Medulla oblongata (tissue), 1 donor: ENCODE results near the gene RNF14.
"Not testable (repeated sequence)": the region's sequence is repeated elsewhere in the genome, so short reads cannot be mapped to it uniquely, and the experiment has no call there.

Experiments
- DNase-seq: peaks from one replicate; pipeline ENCODE4 v3.0.0-alpha.2; 2015; ENCODE audit errors: extremely low spot score

The RNF14 gene, protein sequence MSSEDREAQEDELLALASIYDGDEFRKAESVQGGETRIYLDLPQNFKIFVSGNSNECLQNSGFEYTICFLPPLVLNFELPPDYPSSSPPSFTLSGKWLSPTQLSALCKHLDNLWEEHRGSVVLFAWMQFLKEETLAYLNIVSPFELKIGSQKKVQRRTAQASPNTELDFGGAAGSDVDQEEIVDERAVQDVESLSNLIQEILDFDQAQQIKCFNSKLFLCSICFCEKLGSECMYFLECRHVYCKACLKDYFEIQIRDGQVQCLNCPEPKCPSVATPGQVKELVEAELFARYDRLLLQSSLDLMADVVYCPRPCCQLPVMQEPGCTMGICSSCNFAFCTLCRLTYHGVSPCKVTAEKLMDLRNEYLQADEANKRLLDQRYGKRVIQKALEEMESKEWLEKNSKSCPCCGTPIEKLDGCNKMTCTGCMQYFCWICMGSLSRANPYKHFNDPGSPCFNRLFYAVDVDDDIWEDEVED

DNA sequence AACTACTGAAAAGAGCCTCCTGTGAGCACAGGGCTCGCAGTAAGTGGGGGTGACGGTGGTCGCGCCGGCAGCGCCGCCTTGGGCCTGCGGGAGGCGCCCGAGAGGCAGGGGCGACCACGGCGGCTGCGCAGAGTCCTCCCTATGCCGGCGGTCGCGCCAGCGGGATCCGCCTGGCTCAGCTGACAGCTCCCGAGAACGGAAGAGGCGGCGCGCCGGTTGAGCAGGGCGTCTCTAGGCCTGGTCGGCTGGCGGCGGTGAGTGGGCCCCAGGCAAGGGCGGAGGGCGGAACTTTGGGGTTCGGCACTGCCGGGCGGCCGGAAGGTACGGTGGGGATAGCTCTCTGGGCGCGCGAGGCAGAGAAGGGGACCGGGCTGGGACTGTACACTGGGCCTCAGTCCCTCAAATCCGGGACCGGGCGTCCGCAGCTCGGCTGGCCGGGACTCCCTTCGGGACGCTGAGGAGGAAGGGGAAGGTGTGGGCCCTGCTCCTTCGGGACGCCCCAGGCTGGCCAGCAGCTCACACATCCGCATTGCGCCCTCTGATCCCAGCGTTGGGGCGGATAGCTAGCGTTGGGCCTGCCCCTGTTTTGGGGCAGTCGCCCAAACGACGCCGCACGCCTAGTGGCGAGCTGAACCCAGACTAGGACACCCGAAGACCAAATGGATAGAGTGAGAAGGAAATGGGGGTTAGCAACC lies at the start of gene RNF14:
Gene RNF14, plus strand, starts transcription at position 192 of the 695 bp plus-strand sequence. CDS start 4,484 bp downstream, outside the sequence.
- DNase-seq: peak; percentile 95

DNA sequence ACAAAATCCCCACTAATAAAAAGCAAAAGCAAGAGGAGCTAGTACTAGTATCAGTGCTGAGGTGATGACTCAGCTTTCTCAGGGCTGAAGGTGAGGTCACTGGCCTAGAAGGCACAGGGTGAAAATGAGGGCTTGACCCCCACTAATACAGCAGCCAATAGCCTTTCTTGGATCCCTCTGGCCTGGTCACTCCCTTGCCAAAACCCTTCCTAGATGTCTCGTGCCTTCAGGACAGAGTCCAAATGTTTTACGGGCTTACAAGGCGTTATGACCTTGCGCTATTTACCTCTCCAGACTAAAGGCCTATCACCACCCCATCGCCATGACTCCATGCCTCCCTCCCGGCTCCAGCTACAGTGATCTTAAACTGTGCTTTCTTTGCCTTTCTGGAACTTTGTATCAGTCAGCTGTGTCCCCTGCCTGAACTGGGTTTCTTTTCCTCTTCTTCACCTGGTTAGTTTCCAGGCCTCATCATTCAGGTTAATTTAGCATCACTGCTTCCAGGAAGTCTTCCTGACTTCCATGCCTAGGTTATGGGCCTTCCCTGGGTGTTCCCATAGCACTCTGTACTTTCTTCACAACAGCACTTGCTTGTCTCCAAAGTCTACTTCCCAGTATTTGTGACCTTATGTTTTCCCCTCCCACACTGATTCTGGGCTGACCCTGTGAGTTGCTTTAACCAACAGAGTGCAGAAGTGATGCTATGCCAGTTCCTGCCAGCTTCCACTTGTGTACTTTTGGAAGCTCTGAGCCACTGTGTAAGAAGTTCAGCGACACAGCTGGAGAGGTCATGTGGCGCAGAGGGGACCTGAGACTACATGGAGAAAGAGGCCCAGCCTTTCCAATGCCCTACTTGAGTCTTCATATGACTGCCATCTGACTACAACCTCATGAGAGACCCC lies 49.4 kb upstream of the RNF14 start:
- DNase-seq: no peak

DNA sequence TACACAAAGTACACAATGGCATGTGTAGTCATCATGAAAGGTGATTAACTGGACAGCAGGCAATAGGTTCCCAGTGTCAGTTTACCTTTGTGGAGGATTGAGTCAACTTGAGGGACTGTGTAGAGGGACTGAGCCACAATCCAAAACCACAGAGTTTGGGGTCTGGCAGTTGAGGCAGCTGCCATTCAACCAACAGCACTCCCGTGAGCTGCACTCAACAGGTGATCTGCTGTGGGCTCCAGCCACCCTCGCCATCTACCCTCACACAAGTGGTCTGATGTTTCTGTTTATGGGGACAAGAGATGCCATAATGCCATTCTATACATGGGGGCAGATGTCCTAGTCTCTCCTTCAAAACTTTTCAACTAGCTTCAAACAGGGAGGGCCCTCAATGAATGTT lies 48.1 kb upstream of the RNF14 start:
- DNase-seq: no peak

DNA sequence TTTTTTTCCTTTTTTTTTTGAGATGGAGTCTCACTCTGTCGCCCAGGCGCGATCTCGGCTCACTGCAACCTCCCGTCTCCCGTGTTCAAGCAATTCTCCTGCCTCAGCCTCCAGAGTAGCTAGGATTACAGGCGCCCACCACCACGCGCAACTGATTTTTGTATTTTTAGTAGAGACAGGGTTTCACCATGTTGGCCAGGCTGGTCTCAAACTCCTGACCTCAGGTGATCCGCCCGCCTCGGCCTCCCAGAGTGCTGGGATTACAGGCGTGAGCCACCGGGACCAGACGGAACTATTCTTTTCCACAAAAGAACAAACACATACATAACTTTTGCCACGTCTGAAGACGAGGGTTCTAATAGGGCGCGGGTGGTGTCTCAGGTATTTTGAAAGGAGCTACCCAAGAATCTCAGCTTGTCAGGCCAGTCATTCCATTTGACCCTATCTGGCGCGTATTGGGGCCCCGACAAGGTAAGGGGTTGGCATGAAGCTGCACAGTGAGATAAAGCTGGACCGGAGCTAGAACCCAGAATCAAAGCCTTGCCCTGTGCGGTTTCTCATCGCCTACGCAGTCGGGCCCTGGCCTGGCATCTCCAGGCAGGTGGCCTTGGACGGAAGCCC lies 46.0 kb upstream of the RNF14 start:
- not testable (repeated sequence) for DNase-seq

DNA sequence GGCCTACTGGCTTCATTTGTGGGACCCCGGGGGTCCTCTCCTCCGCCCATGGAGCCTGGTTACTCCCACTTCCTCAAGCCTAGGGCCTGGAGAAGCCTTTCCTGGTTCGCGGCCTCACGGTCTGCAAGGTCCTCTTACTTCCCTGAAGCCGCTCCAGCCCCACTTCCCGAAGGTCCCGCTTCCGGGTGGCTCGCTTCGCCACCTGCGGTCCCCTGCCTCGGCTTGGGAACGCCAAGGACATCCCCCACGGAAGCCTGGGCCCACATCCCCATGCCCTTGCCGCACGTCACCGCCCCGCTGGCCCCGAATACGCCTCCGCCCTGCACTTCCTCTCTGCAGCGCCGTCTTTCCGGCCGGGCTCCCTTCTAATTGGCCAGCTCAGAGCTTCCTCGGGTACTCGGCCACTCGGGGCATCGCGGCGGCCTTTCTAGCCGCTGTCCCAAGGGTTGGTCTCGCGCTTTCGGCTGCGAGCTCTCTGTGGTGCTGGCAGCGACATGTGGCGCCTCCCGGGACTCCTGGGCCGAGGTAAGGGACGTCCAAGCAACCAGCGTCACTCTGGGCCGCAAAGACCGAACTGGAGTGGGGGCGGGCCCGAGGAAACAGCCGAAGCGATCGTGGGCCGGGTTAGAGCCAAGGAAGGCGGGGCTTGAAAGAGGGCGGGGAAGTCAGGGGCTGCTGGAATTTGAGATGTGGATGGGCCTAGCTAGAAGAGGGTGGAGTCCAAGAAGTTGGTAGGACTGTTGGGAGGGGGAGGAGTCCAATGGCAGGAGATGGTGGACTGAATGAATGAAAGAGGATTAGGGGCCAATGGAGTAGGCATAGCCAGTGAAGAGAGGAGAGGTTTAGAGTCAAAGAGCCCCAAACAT lies 45.2 kb upstream of the RNF14 start, which contains the start of gene DELE1:
Gene DELE1, plus strand, starts transcription at position 424 of the 866 bp plus-strand sequence. Its CDS starts 71 bp downstream, at position 495.
- DNase-seq: peak; percentile 96

DNA sequence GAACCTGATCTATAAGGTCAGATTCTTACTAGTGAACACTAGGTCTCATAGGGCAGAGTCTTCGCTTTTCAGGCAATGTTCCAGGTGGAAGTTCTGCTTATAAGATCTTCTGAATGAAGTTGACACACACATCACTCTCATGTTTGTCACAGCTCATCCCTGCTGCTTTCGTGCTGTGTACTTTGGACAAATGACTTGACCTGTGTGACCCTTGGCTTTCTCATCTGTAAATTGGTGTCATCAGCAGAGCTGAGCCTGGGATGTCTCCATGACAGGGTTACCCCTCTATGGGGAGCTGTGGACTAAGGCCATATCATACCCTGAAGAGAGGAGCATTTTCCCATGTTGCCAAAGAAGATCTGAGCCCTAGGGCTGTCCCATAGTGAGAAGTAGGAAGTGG lies 42.5 kb upstream of the RNF14 start:
- no peak for DNase-seq

DNA sequence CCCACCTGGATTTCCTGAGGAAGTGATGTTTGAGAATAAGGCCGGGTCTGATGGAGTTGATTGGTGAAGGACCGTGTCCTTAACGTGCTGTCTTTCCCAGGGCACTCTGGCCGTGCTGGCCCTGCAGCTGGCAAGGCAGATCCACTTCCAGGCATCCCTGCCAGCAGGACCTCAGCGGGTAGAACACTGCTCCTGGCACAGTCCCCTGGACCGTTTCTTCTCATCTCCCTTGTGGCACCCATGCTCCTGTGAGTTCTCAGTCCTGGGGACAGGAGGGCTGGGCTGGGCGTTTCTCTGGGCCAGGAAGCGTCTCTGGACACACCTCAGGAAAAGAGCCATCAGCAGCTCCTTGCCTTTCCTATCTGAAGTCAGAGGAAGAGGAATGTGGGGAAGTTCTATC lies 40.9 kb upstream of the RNF14 start:
- no peak for DNase-seq

DNA sequence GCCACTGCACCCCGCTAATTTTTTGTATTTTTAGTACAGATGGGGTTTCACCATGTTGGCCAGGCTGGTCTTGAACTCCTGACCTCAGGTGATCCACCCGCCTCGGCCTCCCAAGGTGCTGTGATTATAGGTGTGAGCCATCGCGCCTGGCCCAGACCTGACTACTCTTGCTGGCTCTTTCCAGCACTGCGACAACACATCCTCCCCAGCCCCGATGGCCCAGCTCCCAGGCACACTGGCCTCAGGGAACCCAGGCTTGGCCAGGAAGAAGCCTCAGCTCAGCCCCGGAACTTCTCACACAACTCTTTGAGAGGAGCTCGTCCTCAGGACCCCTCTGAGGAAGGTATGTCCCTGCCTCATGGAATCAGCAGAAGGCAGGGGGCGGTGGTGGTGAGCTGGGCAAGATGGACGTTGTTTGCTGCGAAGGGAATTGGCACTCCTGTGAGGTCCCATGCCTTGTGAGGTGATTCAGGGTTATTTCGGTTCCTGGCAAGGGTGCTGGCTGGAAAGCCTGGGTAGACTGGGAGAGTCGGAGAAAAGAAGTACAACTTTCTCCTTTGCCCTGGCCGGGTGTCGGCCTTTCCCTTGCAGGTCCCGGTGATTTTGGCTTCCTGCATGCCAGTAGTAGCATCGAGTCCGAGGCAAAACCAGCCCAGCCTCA lies 39.4 kb upstream of the RNF14 start:
- DNase-seq: no peak

DNA sequence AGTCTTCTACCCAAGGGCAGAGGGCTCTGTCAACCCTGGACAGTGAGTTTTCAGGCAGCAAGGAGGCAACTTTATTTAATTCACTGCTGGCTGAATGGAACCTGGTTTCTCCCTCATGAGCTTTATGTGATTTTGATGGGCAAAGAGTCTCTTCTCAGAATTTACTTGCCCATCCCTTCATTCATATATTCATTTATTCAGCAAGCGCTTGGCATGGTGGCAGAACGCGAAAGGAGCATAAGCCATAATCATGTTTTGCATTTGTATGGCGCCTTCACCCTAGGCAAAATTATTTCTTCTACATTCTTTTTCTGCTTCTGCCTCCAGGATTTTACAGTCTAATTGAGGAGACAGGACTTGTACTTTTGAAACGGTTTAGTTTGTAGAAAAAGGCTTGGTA lies 37.2 kb upstream of the RNF14 start:
- no peak for DNase-seq

DNA sequence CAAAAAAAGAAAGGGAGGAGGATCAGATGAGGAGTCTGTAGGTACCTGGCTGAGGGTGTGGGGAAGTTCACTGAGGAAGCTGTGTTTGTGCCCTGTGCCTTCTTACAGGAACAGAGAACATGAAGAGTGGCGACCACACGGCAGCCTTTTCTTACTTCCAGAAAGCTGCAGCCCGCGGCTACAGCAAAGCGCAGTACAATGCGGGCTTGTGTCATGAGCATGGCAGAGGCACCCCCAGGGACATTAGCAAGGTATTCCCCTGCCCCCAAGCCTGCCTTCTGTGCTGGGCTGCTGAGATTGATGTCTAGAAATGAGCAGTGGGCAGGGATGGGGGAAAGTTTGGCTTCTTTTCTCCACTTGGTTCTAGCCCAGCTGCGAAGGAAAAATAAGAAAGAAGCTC lies 35.8 kb upstream of the RNF14 start:
- no peak for DNase-seq

DNA sequence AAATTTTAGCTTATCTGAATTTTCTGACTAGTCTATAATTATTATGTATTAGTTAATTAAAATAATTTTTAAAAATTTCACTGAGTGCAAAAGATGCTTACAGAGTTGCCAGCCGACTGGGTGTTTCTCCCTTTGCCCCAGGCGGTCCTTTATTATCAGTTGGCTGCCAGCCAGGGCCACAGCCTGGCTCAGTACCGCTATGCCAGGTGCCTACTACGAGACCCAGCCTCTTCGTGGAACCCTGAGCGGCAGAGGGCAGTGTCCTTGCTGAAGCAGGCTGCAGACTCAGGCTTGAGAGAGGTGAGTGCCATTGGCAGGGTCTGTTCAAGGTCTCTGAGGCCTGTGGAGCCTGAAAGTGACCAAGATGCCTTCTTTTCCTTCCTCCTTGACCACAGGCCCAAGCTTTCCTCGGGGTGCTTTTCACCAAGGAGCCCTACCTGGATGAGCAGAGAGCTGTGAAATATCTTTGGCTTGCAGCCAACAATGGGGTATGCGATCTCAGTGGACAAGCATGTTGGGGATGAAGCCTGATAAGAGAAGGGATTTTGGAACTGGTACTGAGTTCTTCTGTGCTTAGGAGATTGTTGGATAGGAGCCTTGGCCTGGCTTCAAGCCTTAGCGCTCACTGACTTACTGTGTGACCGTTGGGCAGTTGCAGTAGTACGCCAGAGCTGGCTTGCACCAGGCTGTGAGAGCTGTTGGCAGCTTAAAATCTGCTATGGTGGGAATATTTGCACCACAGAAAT lies 34.6 kb upstream of the RNF14 start:
- no peak for DNase-seq

DNA sequence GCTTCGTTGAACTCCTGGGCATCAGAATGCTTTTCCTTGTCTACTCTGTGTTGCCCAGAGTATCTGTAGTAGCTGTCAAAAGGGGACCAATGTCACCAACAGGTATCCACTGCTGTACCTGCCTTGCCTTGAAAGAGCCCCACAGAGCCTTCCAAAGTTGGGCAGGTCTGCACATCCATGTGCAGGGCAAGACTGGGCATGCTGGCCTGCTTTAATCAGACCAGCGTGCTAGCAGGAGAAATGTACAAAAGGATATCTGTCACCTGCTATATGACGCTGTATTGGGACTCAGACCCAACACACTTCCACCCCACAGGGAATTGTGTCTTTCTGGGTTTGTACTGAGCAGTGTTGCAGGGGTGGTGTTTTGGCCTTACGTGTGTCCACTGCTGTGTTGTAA lies 33.4 kb upstream of the RNF14 start:
- no peak for DNase-seq

DNA sequence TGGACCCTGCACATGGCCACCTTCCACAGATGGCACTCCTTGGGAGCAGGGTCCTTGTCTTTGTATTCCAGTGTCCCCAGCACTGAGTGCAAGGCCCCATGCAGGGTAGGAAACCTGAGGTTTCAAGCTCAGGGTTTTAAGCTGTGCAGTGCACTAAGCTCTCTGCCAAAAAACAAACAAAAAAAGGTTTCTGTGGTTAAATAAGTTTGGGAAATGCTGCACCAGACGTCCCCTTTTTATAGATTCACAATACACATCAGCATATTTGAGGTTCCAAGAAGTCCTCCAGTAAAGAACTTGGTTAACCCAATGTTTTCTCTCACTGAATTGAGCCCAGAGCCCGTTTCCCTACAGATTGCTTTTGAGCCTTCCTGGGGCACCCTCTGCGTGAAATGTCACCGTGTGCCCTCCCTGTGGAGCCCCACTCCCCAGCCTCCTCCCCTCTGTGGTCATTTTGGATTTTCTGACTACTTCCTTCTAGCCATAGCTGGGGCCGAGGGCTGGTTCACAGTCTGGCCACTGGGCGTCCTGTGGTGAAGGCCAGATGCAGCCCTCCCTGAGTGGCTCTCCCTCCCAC lies 28.1 kb upstream of the RNF14 start:
- peak; percentile 67 for DNase-seq

DNA sequence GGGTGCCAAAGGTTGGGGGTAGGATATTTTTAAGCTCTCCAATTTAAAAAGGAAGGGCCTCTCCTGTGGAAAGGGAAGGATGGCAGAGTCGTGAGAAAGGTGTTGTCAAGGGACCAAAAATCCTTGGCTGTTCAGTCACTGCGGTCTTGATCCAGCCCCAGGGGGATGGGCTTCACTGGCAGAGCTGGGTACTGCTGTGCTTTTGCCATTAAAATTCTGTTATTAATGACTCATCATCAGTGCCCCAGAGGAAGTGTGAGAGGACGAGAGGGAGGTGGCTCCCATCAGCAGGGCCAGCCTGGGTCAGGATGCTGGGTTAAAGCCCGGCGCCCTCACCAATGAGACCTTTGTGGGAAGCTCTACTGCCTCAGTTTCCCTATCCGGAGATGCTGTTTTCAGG lies 27.6 kb upstream of the RNF14 start:
- no peak for DNase-seq

DNA sequence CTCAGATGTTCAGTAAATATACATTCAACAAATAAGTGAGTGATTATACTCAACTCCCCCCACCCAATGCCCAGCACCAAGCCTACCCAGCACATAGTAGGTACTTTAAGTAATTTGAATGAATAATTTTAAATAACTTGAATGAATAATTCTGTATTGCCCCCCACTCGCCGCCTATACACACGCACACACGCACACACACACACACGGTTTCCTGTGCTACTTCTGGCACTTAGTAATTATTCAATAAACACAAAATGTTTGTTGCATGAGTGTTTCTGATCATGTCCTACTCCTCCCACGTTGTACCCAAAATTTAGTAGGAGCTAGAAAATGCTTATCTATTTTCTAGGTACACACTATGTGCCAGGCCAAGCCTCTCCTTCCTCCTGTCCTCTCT lies 27.1 kb upstream of the RNF14 start:
- DNase-seq: no peak

DNA sequence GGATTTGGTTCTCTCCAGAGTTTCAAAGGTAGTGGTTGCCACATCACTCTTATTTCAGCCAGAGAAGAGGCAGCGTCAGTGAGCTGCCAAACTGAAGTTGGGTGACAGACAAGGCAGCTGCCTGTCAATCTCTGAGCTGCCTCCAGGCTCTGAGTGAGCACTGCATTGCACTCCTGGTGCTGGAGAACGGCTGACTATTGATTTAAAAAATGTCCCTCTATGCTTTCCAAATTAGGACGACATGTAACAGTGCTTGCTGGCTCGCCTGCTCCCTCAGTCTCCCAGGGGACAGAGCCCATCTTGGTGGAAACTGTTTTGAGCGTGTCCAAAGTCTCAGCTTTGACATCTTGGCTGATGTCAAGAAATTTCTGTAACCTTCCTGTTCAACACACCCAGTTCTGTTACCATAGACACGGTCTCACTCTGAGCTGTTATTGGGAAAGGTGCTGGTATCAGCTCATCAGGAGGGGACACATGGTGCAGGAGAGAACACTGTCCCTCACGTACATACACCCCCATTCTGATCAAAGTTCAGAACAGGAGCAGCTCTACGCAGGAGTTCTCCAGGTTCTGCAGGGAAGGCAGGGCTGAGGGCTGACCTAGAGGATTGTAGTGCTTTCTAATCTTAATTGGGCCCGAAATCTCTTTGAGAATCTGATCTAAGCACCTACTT lies 26.6 kb upstream of the RNF14 start:
- DNase-seq: no peak

DNA sequence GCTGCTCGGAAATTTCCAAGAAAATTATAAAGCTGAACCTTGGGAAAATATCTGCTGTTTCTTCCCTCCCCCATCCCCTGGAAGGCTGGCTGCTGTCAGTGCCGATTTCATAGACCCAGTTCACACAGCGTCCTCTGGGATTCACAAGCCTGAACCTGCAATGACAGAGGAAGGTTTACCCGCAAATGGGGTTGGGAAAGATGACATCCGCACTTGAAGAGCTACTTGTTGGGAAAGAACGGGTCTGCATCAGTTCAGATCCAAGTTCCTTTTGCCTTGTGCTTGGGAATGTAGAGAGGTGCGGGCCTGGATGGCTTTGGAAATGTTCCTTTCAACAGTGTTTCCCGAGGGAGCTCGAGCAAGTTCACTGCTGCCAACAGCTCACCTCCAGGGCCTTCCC lies 24.8 kb upstream of the RNF14 start:
- no peak for DNase-seq

DNA sequence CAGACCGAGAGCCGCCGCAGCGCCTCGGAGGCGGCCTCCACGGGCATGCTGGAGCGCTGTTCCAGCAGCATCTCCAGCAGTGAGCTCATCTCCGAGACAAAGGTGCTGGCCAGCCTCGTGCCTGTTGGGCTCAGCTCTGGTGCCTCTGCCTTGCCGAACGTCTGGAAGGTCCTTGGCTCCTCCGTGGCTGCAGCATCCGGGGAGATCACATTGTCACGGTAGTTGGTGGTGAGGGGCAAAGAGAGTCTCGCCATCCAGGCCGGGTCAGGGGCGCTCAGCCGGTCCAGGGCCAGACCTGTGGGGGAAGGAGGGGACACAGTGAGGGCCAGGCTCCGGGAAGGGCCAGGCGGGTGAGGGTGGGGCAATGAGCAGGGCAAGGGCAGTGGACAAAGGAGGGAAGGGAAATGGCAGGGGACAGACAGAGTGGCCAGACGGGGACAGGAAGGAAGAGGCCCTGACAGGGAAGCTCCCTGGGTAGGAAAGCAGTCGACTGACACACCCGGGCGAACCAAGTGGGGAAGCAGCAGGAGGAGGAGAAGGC lies 23.3 kb upstream of the RNF14 start:
- no peak for DNase-seq
